ENCODE measurements around the gene RNASEH2B.

Gene RNASEH2B

DNA sequence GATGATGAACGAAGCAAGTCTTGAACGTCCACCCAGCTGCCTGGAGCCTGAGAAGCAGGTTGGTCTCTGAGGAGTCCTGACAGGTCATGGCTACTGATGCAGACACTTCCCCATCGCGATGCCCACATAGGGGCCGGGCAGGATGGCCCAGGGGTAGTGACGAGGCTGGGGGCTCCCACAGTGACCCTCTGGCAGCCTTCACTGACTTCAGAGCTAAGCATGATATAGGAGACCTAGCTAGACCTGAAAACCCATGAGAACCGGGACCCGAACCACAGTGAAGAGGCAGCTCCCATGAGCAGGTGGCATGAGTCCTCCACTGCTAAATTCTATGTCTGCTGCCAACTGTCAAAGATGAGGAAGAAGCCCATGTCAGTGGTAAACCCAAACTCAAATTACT is 91.7 kb downstream of the RNASEH2B start:
- H3K27ac ChIP-seq (ENCODE audit: low read length), result no peak overlapping the region
- H3K27me3 ChIP-seq (ENCODE audit: insufficient read depth, low read length), result no peaks in the 10 kb centered on the region
- no peaks in the 10 kb centered on the region for H3K9me3 ChIP-seq (ENCODE audit: insufficient read depth, low read depth, low read length)
- no peaks in the 10 kb centered on the region for H3K36me3 ChIP-seq (ENCODE audit: insufficient read depth, low read depth, low read length)
- H3K9ac ChIP-seq (ENCODE audit: low read depth, low read length), result no peak overlapping the region
- no peak overlapping the region for H3K4me3 ChIP-seq (ENCODE audit: low read length)
- H3K4me1 ChIP-seq (ENCODE audit: insufficient read depth, low read length), result peaks cover 7% of the 10 kb centered on the region

DNA sequence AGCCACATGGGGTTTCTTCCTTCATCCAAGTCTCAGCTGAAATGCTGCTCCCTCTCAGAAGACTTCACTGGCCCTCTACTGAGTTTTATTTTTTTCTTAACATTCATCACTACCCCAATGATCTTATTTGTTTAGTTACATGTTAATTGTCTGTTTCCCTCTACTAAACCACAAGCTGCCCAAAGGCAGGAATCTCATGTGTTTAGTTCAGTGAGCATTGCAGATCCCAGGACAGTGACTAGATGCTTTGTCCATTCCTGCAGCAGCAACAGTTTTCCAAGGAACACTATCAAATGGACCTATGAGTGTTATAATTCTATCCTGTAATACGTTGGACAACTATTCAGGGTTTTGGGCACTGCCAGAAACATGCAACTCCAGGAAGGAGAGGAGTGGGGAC is 93.1 kb downstream of the RNASEH2B start:
- peaks cover 7% of the 10 kb centered on the region for H3K4me1 ChIP-seq (ENCODE audit: insufficient read depth, low read length)
- H3K9ac ChIP-seq (ENCODE audit: low read depth, low read length), result no peak overlapping the region
- no peak overlapping the region for H3K27ac ChIP-seq (ENCODE audit: low read length)
- H3K4me3 ChIP-seq (ENCODE audit: low read length), result no peak overlapping the region
- no peaks in the 10 kb centered on the region for H3K36me3 ChIP-seq (ENCODE audit: insufficient read depth, low read depth, low read length)
- H3K9me3 ChIP-seq (ENCODE audit: insufficient read depth, low read depth, low read length), result no peaks in the 10 kb centered on the region
- no peaks in the 10 kb centered on the region for H3K27me3 ChIP-seq (ENCODE audit: insufficient read depth, low read length)

DNA sequence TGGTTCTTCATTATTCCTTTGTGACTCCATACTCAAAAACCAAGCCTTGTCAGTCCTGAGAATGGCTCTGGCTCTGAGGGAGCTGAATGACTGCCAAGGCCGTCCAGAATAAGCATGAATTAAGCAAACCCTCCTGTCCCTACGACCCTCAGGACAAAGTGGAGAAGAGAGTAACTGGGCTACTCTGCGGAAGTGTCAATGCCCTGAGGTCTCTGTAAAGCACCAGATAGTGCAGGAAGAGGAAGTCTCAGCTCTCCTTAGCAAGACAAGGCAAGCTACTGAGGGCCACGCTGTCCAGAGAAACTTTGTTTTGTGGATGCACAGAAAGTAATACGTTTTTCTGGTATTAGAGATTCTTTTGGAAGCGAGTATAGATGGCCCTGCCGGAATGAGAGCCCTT is 94.1 kb downstream of the RNASEH2B start:
- Histone ChIP-seq H3K4me1 (ENCODE audit: insufficient read depth, low read length) (peaks cover 7% of the 10 kb centered on the region), H3K9ac (ENCODE audit: low read depth, low read length) (no peak overlapping the region), H3K27ac (ENCODE audit: low read length) (no peak overlapping the region), H3K4me3 (ENCODE audit: low read length) (no peak overlapping the region), H3K27me3 (ENCODE audit: insufficient read depth, low read length) (no peaks in the 10 kb centered on the region), H3K36me3 (ENCODE audit: insufficient read depth, low read depth, low read length) (no peaks in the 10 kb centered on the region), H3K9me3 (ENCODE audit: insufficient read depth, low read depth, low read length) (no peaks in the 10 kb centered on the region)

DNA sequence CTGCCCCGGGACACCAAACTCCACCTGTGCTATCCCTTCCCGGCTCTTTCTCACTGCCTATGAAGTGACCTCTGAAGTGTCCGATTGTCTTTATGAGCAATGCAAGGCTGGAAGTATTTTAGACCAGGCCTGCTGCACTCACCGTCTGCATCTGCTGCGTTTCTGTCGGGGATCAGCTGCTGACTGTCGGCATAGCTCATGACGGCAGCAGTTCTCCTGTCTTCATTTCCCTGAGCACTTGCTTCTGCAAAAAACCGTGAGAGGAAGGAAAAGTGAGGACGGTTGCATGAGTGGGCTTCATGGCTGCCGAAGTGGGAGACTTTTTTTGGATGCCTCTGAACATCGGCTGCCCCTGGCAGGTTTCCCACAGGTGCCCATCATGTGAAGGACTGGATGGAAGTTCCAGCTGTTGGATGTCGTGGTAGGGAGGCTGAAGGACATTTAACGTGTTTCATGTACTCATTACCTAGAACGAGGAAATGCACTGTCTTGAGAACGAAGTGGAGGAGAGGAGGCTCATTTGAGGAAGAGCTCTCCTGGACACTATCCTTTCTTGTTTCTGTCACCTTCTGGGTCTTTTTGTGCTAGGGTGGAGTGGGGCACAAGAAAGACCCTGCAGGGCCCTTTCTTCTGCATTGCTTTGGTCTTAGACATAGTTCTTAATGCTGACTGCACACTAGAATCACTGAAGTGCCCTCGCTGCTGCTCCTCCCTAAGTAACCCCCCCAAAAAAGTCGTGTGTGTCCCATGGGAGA is 94.7 kb downstream of the RNASEH2B start:
- H3K4me3 ChIP-seq (ENCODE audit: low read length), result no peak overlapping the region
- no peak overlapping the region for H3K27ac ChIP-seq (ENCODE audit: low read length)
- H3K9me3 ChIP-seq (ENCODE audit: insufficient read depth, low read depth, low read length), result no peaks in the 10 kb centered on the region
- peaks cover 7% of the 10 kb centered on the region for H3K4me1 ChIP-seq (ENCODE audit: insufficient read depth, low read length)
- no peaks in the 10 kb centered on the region for H3K27me3 ChIP-seq (ENCODE audit: insufficient read depth, low read length)
- no peak overlapping the region for H3K9ac ChIP-seq (ENCODE audit: low read depth, low read length)
- H3K36me3 ChIP-seq (ENCODE audit: insufficient read depth, low read depth, low read length), result no peaks in the 10 kb centered on the region

DNA sequence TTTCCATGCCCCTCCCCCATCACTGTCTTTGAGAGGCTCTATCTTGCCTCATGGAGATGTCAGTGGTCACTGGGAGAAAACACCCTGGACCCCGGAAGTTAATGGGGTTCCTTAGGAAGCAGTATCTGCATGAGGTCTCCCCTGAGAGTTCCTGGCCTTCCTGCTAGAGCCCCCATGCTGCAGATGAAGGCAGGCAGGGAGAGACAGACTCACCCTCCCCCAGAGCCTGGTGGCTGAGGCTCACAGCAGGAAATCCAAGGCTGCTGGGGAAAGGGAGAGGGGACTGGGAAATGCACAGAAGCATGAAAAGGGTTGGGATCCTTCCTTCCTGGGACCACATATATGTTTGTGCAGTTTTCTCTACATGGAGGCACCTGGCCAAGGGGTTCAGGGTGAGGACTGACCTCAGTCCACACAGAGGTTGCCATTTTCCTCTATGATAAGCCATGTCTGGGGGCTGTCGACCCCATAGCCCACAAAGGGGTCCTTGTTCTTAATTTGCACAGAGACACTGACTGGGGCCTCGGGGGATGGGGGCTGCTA is 95.4 kb downstream of the RNASEH2B start:
- H3K27ac ChIP-seq (ENCODE audit: low read length), result no peak overlapping the region
- H3K27me3 ChIP-seq (ENCODE audit: insufficient read depth, low read length), result no peaks in the 10 kb centered on the region
- H3K4me3 ChIP-seq (ENCODE audit: low read length), result no peak overlapping the region
- H3K9me3 ChIP-seq (ENCODE audit: insufficient read depth, low read depth, low read length), result no peaks in the 10 kb centered on the region
- H3K4me1 ChIP-seq (ENCODE audit: insufficient read depth, low read length), result peaks cover 7% of the 10 kb centered on the region
- no peak overlapping the region for H3K9ac ChIP-seq (ENCODE audit: low read depth, low read length)
- no peaks in the 10 kb centered on the region for H3K36me3 ChIP-seq (ENCODE audit: insufficient read depth, low read depth, low read length)

DNA sequence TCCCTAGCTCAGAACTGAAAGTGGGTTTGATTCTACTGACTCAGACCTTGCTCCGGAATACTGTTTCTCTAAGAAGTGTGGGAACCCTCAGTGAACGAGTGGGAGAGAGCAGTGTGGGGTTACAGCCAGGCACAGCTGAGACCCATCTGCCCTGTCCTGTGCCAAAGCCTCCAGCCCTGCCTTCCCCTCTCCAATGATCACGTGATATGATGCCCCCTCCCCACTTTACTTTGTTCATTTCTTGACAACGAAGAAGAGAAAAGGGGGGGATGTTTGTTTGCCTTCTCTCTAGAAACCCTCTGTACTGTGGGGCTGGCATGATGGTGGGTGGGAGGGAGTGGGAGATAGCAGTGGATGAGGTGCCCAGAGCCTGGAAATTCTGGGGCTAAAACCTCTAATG is 96.0 kb downstream of the RNASEH2B start:
- H3K4me1 ChIP-seq (ENCODE audit: insufficient read depth, low read length), result peaks cover 7% of the 10 kb centered on the region
- no peak overlapping the region for H3K9ac ChIP-seq (ENCODE audit: low read depth, low read length)
- no peaks in the 10 kb centered on the region for H3K27me3 ChIP-seq (ENCODE audit: insufficient read depth, low read length)
- H3K9me3 ChIP-seq (ENCODE audit: insufficient read depth, low read depth, low read length), result no peaks in the 10 kb centered on the region
- no peak overlapping the region for H3K27ac ChIP-seq (ENCODE audit: low read length)
- H3K36me3 ChIP-seq (ENCODE audit: insufficient read depth, low read depth, low read length), result no peaks in the 10 kb centered on the region
- no peak overlapping the region for H3K4me3 ChIP-seq (ENCODE audit: low read length)

Measured in iPS-20b (cell line).